ENCODE results near the gene CCR5AS.
"Not testable (repeated sequence)": the region's sequence is repeated elsewhere in the genome, so short reads cannot be mapped to it uniquely, and the experiment has no call there.

CCR5AS gene

DNA sequence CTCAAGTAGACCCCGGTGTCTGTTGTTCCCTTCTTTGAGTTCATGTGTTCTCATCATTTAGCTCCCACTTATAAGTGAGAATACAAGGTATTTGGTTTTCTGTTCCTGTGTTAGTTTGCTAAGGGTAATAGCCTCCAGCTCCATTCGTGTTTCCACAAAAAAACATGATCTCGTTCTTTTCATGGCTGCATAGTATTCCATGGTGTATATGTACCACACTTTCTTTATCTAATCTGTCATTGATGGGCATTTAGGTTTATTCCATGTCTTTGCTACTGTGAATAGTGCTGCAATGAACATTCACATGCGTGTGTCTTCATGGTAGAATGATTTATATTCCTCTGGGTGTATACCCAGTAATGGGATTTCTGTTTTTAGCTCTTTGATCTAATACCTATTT lies 4.0 kb downstream of the CCR5AS start:
- DNase-seq (ENCODE audit: low read depth) = not testable (repeated sequence)

DNA sequence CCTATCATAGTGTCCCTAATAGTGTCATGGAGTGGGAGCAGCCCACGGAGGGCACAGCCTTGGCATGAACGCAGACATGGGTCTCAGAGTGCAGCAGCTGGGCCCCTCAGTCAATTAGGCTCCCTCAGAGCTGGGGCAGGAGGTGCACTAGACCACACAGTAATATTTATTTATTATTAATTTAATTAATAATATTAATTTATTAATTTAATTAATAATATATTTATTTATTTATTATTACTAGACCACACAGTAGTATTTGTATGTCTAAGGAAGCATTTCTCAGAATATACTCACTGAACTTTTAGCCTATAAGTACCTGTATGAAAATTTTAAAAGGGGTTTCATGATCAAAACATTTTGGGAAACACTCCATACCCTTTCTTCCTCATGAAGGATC lies 5.3 kb downstream of the CCR5AS start:
- DNase-seq (ENCODE audit: low read depth) = no peak

DNA sequence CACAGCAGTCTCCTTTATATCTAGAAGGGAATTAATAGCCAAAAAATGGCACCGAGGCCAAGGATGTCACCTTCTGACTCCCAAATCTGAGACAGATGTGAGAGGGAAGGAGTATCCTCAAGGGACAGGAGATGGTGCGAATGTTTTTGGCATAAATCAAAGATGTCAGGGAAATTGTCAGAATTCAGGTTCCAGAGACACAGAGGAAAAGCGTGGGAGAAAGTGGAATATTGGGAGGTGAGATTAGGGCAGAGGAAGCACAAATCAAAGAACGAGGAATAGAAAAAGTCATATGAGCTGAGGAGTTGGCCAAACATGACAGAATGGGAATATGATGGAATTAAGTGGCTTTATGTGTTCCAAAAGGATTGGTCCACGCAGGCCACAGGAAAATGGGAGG lies 6.0 kb downstream of the CCR5AS start:
- no peak for DNase-seq (ENCODE audit: low read depth)

DNA sequence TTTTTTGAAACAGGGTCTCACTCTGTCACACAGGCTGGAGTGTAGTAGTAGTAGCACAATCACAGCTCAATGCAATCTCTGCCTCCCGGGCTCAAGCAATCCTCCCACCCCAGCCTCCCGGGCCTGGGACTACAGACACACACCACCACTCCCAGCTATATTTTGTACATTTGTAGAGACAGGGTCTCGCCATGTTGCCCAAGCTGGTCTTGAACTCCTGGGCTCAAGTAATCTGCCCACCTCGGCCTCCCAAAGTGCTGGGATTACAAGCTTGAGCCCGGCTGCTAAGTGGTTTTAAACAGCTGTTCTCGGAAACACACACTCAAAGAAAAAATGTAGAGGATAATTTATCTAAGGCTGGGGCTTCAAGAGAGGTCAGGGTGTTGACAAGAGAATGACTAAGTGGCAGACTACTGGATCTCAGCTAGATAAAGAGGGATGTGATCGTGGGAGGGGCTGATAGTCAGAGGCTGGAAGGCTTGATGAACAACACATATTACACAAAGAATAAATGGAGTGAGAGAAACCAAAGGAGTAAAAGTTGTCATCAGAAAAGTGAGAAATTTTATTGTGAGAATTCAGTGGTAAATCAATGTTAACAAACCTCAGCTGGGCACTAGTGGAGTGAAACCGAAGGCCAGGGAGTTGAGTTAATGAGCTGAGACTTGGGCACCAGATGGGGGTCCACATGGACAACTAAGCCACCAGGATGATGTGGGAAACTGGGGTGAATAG lies 6.7 kb downstream of the CCR5AS start:
- DNase-seq (ENCODE audit: low read depth) = no peak

DNA sequence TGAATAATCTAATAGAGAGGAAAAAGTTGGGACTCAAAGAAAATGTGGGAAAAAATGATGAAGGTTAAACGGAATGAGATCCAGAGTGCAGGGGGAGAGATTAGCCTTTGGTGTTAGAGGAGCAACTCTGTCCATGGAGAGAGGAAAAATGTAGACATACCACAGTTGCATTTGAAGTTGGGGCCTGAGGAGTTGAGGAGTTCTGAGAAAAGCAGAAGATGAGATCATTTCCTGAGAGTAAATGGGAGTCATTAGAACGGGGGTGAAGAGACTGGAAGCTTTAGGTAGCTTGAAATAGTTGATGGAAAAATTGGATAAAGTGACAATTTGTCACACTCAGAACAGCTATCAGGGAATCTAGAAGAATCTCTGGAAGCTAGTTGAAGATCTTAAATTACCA lies 7.3 kb downstream of the CCR5AS start:
- DNase-seq (ENCODE audit: low read depth) = no peak

DNA sequence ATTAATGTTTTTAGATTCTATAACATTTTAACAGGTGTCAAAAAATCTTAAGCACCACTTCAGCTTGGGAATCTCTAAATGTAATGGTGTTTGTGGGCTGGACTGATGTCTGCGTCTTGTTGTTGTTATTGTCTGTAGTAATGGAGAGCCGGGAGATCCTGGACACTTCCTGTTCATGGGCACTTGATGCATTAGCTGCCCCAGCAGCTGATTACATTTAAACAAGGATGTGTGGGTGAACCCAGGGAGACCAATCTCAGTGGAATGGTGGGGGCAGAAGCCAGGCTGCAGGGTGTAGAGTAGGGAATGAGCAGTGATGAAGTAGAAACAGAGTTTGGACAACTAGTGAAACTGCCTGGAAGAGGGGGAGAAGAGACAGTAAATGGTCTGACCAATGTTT lies 7.8 kb downstream of the CCR5AS start:
- no peak for DNase-seq (ENCODE audit: low read depth)

DNA sequence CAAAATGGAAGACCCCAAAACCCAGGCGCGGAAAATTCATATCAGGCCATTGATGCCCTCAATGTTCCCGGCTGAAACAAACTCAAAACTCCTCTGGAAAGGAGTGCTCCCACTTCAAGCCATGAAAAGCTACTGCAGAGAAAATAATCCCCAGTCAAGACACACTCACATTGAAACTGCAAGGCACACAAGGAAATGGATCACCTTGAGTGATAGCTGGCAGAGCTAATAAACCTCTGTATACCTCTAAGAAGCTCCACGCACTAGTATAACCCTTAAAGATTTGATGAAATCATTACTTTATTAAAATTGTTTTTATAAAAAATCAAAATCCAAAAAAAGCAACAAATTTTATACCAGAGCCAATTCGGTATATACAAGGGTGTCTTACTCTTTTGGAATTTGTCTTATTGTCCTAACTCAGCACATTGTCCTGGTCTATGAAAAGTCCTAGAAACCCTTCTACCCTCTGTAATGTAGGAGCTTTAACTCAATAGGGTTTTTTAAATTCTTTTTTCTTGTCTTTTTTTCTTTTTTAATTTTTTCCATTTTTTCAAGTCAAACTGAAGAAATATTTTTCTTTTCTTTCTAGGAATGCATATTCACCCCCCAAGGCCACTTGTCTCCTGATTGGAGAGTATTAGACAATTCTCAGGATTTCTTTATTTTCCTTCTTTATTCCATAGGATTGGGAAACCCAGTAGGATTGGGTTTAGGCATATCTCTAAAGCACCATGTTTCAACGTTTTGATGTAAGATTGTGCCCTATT lies 8.5 kb downstream of the CCR5AS start:
- DNase-seq (ENCODE audit: low read depth) = no peak

DNA sequence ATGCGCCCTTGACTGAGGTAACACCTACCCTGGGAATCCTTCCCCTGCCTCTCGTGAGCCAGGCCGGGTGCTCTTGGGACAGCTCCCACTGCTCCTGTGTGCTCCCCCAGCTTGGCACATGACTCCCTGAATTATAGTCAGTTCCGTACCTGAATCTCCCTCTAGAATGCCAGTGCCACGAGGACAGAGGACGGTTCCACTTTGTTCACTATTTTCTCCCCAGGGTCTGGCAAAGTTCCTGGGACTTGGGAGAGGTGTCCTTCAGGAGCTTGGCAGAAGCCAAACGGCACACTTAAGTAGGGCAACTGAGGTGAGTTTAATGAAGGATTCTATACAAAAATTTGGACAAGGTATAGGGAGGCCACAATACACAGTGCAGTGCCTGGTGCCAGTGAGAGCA lies 9.8 kb downstream of the CCR5AS start:
- no peak for DNase-seq (ENCODE audit: low read depth)

DNA sequence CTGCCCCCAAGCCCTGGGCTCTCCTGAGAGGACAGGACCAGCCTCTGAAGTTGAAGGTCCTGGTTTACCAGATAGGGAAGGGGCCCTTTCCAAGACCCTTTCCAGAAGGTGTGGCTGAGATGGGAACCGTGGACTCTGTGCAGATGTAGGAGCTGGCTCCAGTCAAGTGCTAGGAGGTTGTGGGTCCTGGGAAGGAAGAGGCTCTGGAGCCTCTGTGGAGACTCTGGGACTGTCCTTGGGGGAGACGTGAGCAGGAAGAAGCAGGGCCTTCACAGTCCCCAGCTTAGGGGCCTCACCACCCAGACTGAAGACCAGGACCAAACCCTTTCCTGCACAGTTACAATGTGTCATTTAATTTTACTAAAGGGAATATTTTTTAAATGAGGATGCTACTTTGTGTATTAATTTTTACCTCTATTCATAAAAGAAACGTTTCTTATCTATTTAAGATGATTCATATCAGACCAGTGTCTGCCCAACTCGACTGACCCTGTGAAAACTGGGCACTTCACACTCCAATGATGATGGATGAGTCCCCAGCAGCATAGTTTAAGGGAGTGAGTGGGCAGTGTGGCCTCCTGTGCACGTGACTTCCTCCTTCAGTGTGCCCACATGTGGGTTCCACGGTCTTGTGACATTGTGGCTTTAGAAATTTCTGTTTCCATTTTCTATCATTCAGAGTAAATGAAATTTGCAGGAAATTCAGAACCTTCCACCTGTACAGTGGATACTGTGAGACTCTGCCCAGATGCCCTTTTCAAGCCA lies 10.9 kb downstream of the CCR5AS start:
- no peak for DNase-seq (ENCODE audit: low read depth)

DNA sequence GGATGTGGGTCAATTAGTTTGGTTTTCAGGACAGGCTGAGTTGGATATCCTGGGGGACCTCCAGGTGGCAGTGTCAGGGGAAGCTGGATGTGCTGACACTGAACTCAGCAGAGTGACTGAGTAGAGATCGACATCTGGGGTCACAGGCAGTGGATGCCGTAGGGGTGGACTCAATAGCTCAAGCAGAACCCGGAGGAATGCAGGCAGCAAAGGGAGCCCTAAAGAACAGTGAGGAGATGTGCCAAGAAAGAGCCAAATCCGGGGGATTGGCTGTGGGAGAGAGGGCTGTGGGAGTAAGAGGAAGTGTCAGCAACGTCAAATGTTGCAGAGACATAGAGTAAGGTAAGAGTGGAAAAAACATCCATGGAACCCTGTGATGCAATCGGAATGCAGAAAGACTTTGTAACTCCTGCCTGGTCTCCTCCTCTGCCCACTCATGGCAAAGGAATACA lies 11.6 kb downstream of the CCR5AS start:
- no peak for DNase-seq (ENCODE audit: low read depth)

DNA sequence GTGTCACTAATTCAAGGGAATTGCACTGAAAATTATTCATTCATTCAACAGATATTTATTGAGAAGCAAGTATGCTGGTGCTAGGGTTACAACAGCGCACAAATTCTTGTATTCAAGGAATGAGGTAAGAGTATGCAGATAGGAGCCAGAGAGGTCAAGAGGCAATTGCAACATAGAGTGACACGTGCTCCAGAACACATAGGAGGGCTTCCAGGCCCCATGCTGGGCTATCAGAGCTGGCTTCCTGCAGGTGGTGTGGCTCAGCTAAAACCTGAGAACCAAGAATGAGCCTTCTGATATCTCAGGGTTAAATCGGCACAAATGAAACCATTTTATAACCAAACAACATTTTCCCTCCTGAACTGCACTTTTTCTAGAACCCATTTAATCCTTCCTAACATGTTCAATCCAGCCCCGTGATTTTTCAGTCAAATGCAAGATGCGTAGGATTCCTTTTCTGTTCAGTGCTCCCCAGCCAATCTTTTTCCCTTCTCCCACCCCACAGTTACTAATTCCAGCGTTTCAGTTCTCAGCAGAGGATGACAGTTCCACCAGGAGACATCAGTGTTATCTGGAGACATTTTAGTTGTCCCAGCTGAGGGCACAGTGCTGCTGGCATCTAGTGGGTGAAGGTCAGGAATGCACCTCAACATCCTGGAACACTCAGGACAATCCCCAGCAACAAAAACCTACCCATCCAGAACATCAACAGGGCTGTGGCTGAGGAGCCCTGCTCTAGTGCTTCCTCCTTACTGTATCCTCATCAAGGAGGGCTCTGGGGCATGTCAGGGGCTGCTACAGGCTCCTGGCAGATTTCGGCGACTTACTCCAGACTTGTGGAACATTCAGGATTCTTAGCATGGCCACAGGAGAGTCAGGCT lies 13.1 kb downstream of the CCR5AS start:
- DNase-seq (ENCODE audit: low read depth) = no peak

DNA sequence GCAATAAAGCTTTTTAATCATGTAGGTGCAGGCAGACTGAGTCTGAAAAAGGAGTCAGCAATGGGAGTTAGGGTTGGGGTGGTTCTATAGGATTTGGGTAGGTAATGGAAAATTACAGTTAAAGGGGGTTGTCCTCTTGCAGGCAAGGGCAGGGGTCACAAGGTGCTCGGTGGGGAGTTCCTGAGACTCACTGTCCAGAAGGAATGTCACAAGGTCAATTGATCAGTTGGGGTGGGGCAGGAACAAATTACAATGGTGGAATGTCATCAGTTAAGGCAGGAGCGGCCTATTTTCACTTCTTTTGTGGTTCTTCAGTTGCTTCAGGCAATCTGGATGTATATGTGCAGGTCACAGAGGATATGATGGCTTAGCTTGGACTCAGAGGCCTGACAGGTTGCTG lies 13.9 kb downstream of the CCR5AS start:
- DNase-seq (ENCODE audit: low read depth) = no peak

DNA sequence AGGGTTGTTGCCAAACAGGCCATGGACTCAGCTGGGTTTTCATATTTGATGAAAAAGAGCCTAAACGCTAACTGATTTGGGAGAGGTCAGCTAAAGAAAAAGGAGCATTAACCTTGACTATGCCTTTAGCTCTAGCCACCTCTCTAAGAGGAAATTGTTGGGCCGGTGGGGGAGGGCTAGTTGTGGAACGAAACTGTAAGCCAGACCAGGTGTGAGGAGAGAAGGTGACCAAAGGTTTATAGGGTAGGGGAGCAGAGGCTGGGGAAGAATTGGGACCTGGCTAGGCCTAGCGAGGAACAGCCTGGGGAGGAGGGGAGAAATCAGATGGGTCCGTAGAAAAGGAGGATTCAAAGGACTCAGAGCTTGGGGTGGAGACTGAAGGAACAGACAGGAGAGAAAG lies 15.3 kb downstream of the CCR5AS start:
- DNase-seq (ENCODE audit: low read depth) = not testable (repeated sequence)

DNA sequence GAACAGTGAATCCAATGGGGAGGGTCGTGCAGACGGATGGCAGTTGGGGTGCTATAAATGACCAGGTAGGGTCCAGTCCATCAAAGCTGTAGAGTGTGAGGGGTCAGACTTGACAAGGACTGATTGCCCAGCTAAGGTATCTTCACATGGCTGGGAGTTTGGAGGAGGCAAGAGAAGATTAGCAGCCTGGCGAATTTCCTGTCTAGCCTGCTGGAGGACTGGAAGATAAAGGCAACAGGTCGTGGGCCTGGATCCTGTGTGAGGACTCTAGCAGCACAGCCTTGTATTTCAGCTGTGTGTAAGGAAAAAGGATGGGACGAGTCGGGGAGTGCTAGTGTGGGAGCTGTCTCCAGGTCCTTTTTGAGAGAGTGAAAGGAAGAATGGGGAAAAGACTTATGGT lies 17.6 kb downstream of the CCR5AS start:
- no peak for DNase-seq (ENCODE audit: low read depth)

DNA sequence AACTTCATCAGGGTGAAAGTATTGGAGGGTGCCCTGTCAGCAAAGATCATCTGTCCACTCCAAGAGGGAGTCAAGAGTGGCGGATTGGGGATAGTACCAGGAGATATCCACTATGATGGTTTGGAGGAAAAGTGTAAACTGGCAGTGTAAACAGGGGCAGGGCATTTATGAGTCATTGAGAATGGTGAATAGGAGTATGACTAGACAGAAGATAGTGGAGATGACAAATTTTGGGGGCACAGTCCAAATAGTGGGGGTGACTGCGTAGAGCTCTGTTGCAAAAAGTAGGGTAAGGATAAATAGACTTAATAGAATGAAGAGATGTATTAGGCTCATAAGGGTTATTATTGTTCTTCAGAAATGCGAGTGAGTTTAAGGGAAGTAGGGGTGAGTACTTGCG lies 18.0 kb downstream of the CCR5AS start:
- not testable (repeated sequence) for DNase-seq (ENCODE audit: low read depth)

DNA sequence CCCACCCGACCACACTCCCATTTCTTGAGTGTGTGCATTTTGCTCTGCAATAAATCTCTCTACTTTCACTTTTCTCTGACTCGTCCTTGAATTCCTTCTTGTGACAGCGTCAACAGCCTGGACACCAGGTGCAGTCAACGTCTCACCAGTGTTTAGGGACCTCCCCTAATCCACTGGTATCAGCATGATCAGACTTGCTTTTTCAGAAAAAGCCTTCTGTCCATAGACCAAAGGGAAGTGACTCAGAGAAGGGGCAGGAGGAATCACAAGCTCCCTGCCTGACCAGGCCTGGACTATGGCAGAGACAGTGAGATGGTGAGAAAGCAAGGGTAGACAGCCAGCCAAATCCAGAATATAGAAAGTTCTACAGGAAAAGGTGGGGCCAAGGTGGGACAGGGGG lies 20.7 kb downstream of the CCR5AS start:
- no peak for DNase-seq (ENCODE audit: low read depth)

DNA sequence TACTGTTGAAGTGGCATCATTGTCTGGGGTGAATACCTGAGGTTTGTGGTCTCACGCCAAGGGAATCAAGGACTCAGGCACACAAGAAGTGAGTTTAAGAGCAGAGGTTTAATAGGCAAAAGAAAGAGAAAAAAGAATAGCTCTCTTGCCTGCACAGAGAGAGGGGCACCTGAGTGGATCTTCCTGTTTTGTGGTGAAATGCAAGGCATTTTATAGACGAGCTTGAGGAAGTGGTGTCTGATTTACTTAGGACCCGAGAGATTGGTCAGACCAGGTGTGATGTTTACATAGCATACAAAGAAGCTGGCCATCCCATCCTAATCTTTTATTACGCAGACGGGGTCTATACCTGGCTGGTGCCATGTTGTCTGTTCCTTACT lies 22.9 kb downstream of the CCR5AS start:
- no peak for DNase-seq (ENCODE audit: low read depth)

DNA sequence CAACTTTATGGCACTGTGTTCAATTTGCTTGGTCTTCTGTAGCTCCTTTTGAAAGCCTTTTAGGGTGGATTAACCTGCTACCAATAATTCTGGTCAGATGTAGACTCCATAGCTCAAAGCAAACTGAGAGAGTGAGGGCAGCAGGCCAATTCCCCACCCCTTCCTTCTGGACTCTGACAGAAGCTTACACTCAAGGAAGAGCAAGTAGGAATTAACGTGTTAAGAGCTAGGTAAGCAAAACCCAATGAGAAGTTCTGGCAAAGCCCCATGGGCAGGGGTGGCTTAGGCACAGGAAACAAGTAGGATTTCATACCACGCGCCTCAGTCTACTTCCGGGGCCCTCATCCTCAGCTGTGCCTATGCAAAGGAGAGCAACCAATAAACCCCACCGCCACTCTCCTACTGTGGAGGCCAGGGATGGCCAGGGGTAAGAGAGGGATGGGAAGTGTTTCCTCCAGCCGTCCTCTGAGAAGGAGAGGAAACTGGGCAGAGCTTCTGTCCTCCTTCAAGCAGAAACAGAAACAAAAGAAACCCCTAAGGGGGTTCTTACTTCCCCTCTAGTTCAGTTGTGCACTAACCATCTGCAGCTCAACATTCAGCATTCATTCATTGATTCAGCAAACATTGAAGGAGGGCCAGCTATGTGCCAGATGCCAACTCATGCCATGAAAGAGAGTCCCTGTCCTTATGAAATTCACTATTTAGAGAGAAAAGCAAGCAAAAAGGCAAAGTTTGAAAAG lies 23.5 kb downstream of the CCR5AS start:
- no peak for DNase-seq (ENCODE audit: low read depth)

DNA sequence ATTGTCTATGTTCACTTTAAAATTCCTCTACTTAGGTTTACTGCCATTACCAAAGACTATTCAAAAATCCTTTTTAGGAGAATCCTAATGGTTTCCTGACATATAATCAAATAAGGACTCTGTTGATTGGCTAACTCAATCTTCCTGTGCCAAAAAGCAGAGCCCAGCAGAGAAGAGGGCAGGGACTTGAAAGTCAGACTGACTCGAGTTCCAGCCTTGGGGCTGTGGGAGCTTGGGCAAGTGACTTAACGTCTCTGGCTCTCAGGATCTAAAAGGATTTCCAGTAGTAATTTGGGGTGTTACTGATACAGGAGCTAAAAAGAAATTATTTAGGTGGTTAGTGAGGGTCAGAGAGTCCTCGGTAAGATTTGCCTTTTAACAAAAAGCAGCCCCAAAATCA lies 25.2 kb downstream of the CCR5AS start:
- no peak for DNase-seq (ENCODE audit: low read depth)

DNA sequence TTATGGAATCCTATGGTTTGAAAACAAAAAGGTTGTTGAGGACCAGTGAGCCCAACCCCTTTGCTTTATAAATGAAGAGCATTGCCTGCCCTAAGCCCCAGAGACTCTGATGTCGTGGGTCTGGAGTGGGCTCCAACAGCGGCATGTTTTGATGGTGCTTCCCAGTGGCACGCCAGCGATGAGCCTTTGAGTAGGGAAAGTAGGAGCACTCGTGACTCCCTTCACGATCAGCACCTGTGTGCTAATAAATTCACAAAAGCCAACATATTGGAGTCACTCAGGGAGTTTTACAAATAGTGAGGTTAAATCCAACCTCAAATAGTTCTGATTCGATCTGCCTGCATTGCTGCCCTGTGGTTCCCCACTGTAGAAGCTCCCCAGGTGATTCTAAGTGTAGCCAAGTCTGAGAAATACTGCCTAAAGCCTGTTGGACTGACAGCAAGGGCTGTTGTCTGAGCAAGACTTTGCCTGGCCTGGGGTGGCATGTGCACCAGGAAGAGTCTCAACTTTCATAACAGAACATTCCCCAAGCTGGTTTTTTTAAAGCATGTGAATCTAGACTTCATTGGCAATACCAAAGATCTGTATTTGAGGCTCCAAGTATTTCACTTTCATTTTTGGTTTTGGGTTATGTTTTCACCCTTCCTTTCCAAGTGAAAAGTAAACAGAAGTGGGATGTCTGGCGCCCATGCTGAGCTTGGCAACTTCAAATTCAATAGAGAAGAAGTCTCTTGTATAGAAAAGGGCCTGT lies 26.2 kb downstream of the CCR5AS start:
- DNase-seq (ENCODE audit: low read depth) = no peak
